ENCODE measurements around the gene PCSK5.
"Not testable (repeated sequence)": the region's sequence is repeated elsewhere in the genome, so short reads cannot be mapped to it uniquely, and the experiment has no call there.

Gene PCSK5

GRCh38 chr9:75889977-75890471 lies 449 bp upstream of the PCSK5 start:
- no peak for DNase-seq (ENCODE audit: low read depth in 1 of 2, low spot score in 1 of 2)

DNA sequence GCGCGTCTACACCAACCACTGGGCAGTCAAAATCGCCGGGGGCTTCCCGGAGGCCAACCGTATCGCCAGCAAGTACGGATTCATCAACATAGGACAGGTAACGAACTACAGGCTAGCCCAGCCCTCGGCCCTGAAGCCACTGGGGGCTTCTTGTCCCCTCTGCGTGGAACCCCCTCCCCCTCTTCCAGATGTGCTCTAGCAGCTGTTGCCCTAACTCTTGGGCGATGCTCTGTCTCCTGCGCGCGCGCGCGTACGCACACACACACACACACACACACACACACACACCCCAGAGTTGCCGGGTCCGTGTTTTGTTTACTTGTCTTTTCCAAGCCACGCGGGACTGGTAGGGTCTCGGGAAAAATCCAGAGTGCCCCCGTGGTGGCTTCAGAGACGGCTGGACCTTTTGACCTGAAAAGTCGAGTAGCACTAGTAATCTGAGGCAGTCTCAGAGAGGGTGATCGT lies 836 bp downstream of the PCSK5 start:
- DNase-seq (ENCODE audit: low read depth in 1 of 2, low spot score in 1 of 2): peak in 1 of 2 donors; percentile 11

- no peak for DNase-seq (ENCODE audit: low read depth in 1 of 2, low spot score in 1 of 2)
These were observed 1.3 kb downstream of the PCSK5 start for GRCh38 chr9:75891771-75892215.

GRCh38 chr9:75892216-75892911 lies 1.9 kb downstream of the PCSK5 start:
- peak in 1 of 2 donors; percentile 1 for DNase-seq (ENCODE audit: low read depth in 1 of 2, low spot score in 1 of 2)

- no peak for DNase-seq (ENCODE audit: low read depth in 1 of 2, low spot score in 1 of 2)
These were observed 2.6 kb downstream of the PCSK5 start for GRCh38 chr9:75893106-75893505.

GRCh38 chr9:75894566-75894965 lies 4.1 kb downstream of the PCSK5 start:
- no peak for DNase-seq (ENCODE audit: low read depth in 1 of 2, low spot score in 1 of 2)

- no peak for DNase-seq (ENCODE audit: low read depth in 1 of 2, low spot score in 1 of 2)
These were observed 4.6 kb downstream of the PCSK5 start for GRCh38 chr9:75895112-75895511.

GRCh38 chr9:75896193-75896592 lies 5.7 kb downstream of the PCSK5 start:
- DNase-seq (ENCODE audit: low read depth in 1 of 2, low spot score in 1 of 2): no peak

- DNase-seq (ENCODE audit: low read depth in 1 of 2, low spot score in 1 of 2): not testable (repeated sequence)
These were observed 10.5 kb downstream of the PCSK5 start for GRCh38 chr9:75900893-75901524.

GRCh38 chr9:75903785-75904360 lies 13.4 kb downstream of the PCSK5 start:
- no peak for DNase-seq (ENCODE audit: low read depth in 1 of 2, low spot score in 1 of 2)

DNA sequence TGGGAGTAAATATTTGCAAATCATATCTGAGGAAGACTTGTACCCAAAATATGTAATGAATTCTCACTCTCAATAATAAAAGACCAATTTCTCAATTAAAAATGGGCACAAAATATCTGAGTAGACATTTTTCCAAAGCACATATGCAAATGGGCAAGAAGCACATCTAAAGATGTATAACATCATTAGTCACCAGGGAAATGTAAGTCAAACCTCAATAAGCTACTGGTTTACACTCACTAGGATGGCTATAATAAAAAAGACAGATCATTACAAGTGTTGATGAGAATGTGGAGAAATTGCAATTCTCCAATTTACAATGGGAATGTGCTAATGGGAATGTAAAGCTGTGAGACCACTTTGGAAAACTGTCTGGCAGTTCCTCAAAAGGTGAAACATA lies 13.9 kb downstream of the PCSK5 start:
- no peak for DNase-seq (ENCODE audit: low read depth in 1 of 2, low spot score in 1 of 2)

- DNase-seq (ENCODE audit: low read depth in 1 of 2, low spot score in 1 of 2): no peak
These were observed 16.1 kb downstream of the PCSK5 start for GRCh38 chr9:75906531-75906930.

DNA sequence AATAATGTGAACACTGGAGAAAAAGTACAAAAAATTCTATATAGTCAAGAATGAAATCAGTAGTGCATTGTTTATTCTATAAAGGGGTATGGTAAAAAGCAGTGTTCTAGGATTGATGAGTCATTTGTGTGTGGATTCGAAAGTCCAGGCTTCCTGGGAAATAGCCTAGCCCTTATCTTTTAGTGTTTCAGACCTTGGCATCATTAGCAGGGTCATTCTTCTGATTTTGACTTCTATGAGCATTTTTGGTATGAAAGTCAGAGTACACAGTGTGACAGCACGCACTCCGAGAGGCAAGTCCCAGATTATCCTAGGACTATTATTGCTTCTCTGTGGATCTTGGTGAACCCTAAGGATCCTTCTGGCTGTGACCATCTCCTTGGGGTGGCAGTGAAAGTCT lies 16.9 kb downstream of the PCSK5 start:
- DNase-seq (ENCODE audit: low read depth in 1 of 2, low spot score in 1 of 2): no peak

DNA sequence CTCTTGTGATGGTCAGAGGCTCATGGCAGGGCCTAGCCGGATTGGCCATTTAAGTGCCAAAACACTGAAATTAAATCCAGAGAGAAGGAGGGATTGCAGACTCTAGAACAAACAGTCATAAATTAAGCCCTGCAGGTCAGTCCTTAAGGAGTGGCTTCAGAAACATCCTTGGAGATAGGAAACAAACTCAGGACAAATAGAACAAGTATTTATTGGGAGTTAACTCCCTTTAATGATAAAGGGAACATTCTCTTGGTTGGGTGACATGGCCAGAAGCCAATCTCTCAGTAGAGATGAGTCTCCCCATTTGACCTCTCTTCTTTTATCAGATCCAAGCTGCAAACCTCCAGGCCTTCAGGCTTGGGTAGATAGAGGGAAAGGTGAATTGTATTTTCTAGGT lies 17.4 kb downstream of the PCSK5 start:
- DNase-seq (ENCODE audit: low read depth in 1 of 2, low spot score in 1 of 2): no peak

DNA sequence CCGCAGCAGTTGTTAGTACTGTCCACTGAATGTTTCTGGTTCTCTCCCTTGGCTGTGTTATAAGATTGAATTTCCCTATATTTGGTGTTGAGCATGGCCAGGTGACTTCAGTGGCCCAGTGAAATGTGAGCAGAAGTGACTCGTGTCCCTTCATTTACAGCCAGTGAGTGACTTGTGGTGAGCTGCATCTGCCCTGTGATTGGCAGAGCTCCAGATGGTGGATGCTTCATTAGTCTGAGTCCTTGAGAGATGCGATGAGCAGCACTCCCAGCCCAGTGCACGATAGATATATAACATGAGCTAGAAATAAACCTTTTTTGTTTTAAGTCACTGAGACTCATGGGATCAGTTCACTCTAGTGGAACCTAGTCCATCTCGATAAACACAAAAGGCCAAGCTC lies 19.3 kb downstream of the PCSK5 start:
- DNase-seq (ENCODE audit: low read depth in 1 of 2, low spot score in 1 of 2): no peak

DNA sequence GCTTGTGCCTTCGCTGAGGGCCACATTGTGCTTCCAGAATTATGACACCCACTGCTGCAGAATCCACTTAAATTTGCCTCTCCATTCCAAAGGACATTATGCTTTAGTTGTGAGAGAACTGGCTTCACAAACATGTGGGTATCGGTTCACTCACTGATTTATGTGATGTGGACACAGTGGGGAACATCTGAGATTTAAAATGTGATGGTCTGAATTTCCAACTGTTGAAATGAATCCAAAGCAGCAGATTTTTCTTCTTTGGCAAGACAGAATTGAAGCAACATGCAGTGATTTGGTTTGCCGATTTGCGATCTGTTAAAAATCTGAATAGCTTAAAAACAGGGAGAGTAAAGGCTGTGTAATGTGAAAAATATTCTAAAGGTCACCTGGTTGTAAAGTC lies 20.3 kb downstream of the PCSK5 start:
- no peak for DNase-seq (ENCODE audit: low read depth in 1 of 2, low spot score in 1 of 2)

DNA sequence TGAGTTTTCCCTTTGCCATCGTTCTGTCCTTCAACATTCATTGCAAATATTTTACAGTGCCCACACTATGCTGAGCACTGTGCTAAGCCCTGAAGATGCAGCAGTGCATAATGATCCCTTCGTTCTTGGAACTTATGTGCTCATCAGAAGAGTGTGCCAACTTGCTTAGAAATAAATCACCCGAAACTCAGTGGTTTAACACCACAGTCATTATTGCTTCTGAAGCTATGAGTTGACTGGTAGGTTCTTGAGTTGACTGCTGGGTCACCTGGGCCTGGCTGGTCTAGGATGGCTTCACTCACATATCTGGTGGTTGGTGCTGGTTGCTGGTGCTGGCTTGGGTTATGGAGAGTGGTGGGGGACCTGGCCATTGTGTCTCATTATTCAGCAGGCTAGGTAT lies 20.9 kb downstream of the PCSK5 start:
- no peak for DNase-seq (ENCODE audit: low read depth in 1 of 2, low spot score in 1 of 2)

GRCh38 chr9:75912951-75913350 lies 22.5 kb downstream of the PCSK5 start:
- no peak for DNase-seq (ENCODE audit: low read depth in 1 of 2, low spot score in 1 of 2)

GRCh38 chr9:75914002-75914401 lies 23.5 kb downstream of the PCSK5 start:
- no peak for DNase-seq (ENCODE audit: low read depth in 1 of 2, low spot score in 1 of 2)

GRCh38 chr9:75914883-75915452 lies 24.5 kb downstream of the PCSK5 start:
- no peak for DNase-seq (ENCODE audit: low read depth in 1 of 2, low spot score in 1 of 2)

- no peak for DNase-seq (ENCODE audit: low read depth in 1 of 2, low spot score in 1 of 2)
These were observed 27.7 kb downstream of the PCSK5 start for GRCh38 chr9:75918154-75918553.

DNA sequence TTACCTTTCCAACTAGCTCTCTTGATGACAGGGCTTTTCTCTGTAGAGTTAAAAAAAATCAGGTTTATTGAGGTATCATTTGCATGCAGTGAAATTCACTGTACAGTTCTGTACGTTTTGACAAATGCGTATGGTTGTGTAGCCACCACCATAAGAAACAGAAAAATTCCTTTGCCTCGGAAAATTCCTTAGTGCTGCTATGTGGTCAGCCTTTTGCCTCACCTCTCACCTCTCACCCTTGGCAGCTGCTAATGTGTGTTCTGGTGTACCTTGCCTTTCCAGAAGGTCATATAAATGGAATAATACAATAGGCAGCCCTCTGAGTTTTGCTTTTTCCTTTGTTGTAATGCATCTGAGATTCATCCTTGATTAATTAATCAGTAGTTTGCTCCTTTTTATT lies 28.4 kb downstream of the PCSK5 start:
- DNase-seq (ENCODE audit: low read depth in 1 of 2, low spot score in 1 of 2): no peak
